HepG2 (cell line): Measurements from ENCODE around the gene PGA4. TPM values are rescaled to one million over a fixed set of nuclear protein-coding genes. Genes with fewer than 3 reads are reported as not detected.

ENCODE experiments used
- ATAC-seq: fragments of 200-7000 bp; cut with Tn5 transposase; 3 replicates; pipeline ENCODE4 v1.9.1; 2020; ENCODE audit warnings: mild to moderate bottlenecking, moderate library complexity
- BruUV-seq: library from RNA; stranded (reverse); fragments of 400-500 nt; replicated peaks from 2 replicates; lab custom pipeline; 2021; lab: Mats Ljungman, UMichigan
- CTCF ChIA-PET: fragments of 300-600 bp; formaldehyde crosslinking; extraction: SDS; loops from one replicate; lab custom pipeline; 2021; ENCODE audit warnings: low total read pairs, inconsistent platforms, low intra/inter-chr PET ratio; lab: Yijun Ruan, JAX
- POLR2A ChIA-PET: fragments of 350-600 bp; sonication (Branson Sonifier 250); formaldehyde crosslinking; loops from one replicate; lab custom pipeline; 2020; ENCODE audit warnings: antibody characterized with exemption, inconsistent platforms; lab: Yijun Ruan, JAX
- DNase-seq: peaks from one replicate; pipeline ENCODE4 v3.0.0-alpha.2; 2015; ENCODE audit warnings: low spot score
- FAIRE-seq: peaks from 3 replicates; lab custom pipeline; 2011; peaks lifted over from hg19 to GRCh38; lab: Jason Lieb, UNC
- H2AFZ ChIP-seq: one replicate; pipeline ENCODE4 v1.6.1; 2011; ENCODE audit warnings: low read length, inconsistent platforms
- H3K27ac ChIP-seq: fragments of 300-600 bp; 3 replicates; pipeline ENCODE4 v1.8.0; 2011; ENCODE audit warnings: mixed run types, mild to moderate bottlenecking, mixed read lengths, low read length, inconsistent platforms; ENCODE audit not compliant: insufficient read depth; ENCODE audit errors: extremely low read length
- H3K27me3 ChIP-seq, 2 experiments: fragments of 200-600 bp in 1 of 2; 2 replicates in 1 of 2; 3 replicates in 1 of 2; pipeline versions ENCODE4 v1.6.0 to v1.8.0; 2011; ENCODE audit warnings: low read length in 2 of 2, mild to moderate bottlenecking in 2 of 2, moderate library complexity in 2 of 2, inconsistent platforms in 1 of 2; ENCODE audit not compliant: insufficient read depth in 2 of 2, control insufficient read depth in 1 of 2
- H3K36me3 ChIP-seq, 2 experiments: fragments of 200-600 bp in 1 of 2; replicated peaks in 1 of 2; 2 replicates in 1 of 2; 3 replicates in 1 of 2; pipeline versions ENCODE4 v1.5.1 to v1.8.0; 2011; ENCODE audit warnings: low read length in 2 of 2, inconsistent platforms in 1 of 2; ENCODE audit not compliant: insufficient read depth in 2 of 2, control insufficient read depth in 1 of 2
- H3K4me1 ChIP-seq: 2 replicates; pipeline ENCODE4 v1.5.1; 2012; ENCODE audit warnings: low read length, inconsistent platforms; ENCODE audit not compliant: insufficient read depth
- H3K4me2 ChIP-seq: 2 replicates; pipeline ENCODE4 v1.6.0; 2011; ENCODE audit warnings: low read depth, low read length, inconsistent platforms
- H3K4me3 ChIP-seq, 3 experiments: fragments of 200-600 bp in 1 of 3; sonication (generic), shearing (Covaris generic) in 1 of 3; replicated peaks in 1 of 3; 2 replicates each; pipeline ENCODE4 v1.5.1; 2011 to 2016; ENCODE audit warnings: low read length in 3 of 3, inconsistent platforms in 2 of 3, low read depth in 2 of 3, mild to moderate bottlenecking in 2 of 3, control low read depth in 1 of 3, mixed read lengths in 1 of 3; ENCODE audit not compliant: insufficient read depth in 1 of 3
- H3K79me2 ChIP-seq: one replicate; pipeline ENCODE4 v1.6.1; 2011; ENCODE audit warnings: low read length, inconsistent platforms; ENCODE audit not compliant: insufficient read depth
- H3K9ac ChIP-seq: 2 replicates; pipeline ENCODE4 v1.6.0; 2011; ENCODE audit warnings: mild to moderate bottlenecking, low read depth, low read length, inconsistent platforms; ENCODE audit not compliant: insufficient read depth
- H3K9me3 ChIP-seq: 2 replicates; pipeline ENCODE4 v1.5.1; 2012; ENCODE audit warnings: mild to moderate bottlenecking, low read length
- H4K20me1 ChIP-seq: 2 replicates; pipeline ENCODE4 v1.6.0; 2011; ENCODE audit warnings: inconsistent platforms, mild to moderate bottlenecking, low read length, moderate library complexity; ENCODE audit not compliant: insufficient read depth
- DR1 ChIP-seq: sonication (generic); formaldehyde crosslinking; IDR thresholded peaks from 2 replicates; pipeline ENCODE4 v1.8.0; 2021; ENCODE audit warnings: mild to moderate bottlenecking, missing genetic modification reagents, inconsistent platforms
- EHMT2 ChIP-seq: fragments of 200-600 bp; sonication (generic); IDR thresholded peaks from 2 replicates; pipeline ENCODE4 v1.7.0; 2017; ENCODE audit warnings: antibody characterized with exemption, low read depth, low read length, borderline replicate concordance
- GFI1 ChIP-seq: sonication (generic); formaldehyde crosslinking; IDR thresholded peaks from 2 replicates; pipeline ENCODE4 v1.5.0; 2020; ENCODE audit warnings: missing genetic modification reagents, mild to moderate bottlenecking, borderline replicate concordance
- PHF20 ChIP-seq: sonication (generic); formaldehyde crosslinking; IDR thresholded peaks from 2 replicates; pipeline ENCODE4 v1.5.0; 2020; ENCODE audit warnings: mild to moderate bottlenecking, missing genetic modification reagents
- ZNF143 ChIP-seq: sonication (generic); formaldehyde crosslinking; IDR thresholded peaks from 2 replicates; pipeline ENCODE4 v1.4.0; 2020; ENCODE audit warnings: missing genetic modification reagents
- ZNF331 ChIP-seq: sonication (generic); formaldehyde crosslinking; IDR thresholded peaks from 2 replicates; pipeline ENCODE4 v1.4.0; 2020; ENCODE audit warnings: missing genetic modification reagents
- WGBS: methylation state at CpG from one replicate; pipeline ENCODE4 v1.1.6; 2017; ENCODE audit warnings: low lambda C conversion rate; 5-methylcytosine and 5-hydroxymethylcytosine counted together
- in situ Hi-C: cut with HindIII; loops from 2 replicates; pipeline ENCODE4 v1.10.0; 2017; ENCODE audit warnings: low pct_unique_long_range_greater_than_20kb; ENCODE audit not compliant: extremely low pct_ligation_motif_present
- intact Hi-C: fragments of 100-400 bp; cut with micrococcal nuclease; formaldehyde crosslinking; loops from one replicate; pipeline ENCODE4 v1.10.0; 2022; ENCODE audit not compliant: unreplicated experiment
- polyA plus RNA-seq, 8 experiments: library from polyadenylated mRNA; depleted of rRNA in 3 of 8; stranded (reverse) in 7 of 8; unstranded in 1 of 8; fragments of >200 nt; fragmentation: Illumina TruSeq in 4 of 8; extraction: Trizol in 4 of 8; gene quantifications; 2 replicates each; pipeline versions ENCODE4 v1.2.1 to v1.2.3, GENCODE V29; 2011 to 2016; ENCODE audit warnings: low read depth in 4 of 8, missing spikeins in 1 of 8, mixed read lengths in 1 of 8; ENCODE audit not compliant: insufficient read depth in 1 of 8
- total RNA-seq, 5 experiments: library from RNA; depleted of rRNA; stranded (reverse); fragments of >200 nt; fragmentation: Illumina TruSeq; extraction: Trizol; gene quantifications; 2 replicates each; pipeline ENCODE4 v1.2.3, GENCODE V29; 2016; ENCODE audit warnings: low read depth in 1 of 5
- TF ChIP-seq, protein P1 (sequence below): sonication (generic); formaldehyde crosslinking; IDR thresholded peaks from 2 replicates; pipeline ENCODE4 v1.5.0; 2020; ENCODE audit warnings: mild to moderate bottlenecking, missing genetic modification reagents, borderline replicate concordance
- TF ChIP-seq, protein P2 (sequence below): fragments of 450-650 bp; IDR thresholded peaks from 2 replicates; pipeline ENCODE4 v1.6.1; 2016

PGA4 gene
- total and polyA plus RNA-seq, 2 of the 13 experiments (the other 11 are each of a cell fraction or from before 2014, with no cell fraction given), result not detected

DNA sequence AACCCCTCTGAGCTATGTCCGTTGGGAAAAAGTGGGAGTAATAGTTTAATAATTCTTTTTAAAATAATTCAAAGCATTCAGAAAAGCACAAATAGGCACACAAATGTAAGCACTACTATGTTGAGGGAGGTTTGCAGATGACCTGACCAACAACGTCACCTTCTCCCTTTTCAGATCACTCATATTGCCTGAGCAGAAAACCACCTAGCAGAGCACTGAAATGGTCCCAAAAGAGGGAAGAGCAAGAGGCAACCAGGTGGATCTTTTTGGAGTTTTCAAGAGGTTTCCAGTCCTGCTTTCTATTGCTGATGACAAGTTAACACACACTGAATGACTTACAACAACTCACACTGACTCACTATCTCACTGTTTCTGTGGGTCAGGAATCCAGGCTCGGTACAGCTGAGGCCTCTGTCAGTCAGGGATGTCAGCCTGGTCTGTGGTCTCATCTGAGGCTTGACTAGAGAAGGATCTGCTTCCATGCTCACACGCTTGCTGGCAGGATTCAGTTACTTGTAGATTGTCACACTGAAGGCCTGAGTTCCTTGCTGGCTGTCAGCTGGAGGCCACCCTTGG is 23.1 kb upstream of the PGA4 start:
- no peak overlapping the region for H3K4me2 ChIP-seq
- no TSS peak for BruUV-seq
- H4K20me1 ChIP-seq, result no peaks in the 10 kb centered on the region
- WGBS, result 8% methylated on average over 4 of the region's 4 CpGs
- H3K9me3 ChIP-seq, result 0 out of 2 replicates have a peak, but pooled peaks cover 7% of the 10 kb centered on the region
- H2AFZ ChIP-seq, result no peak overlapping the region
- no peak for FAIRE-seq
- H3K9ac ChIP-seq, result no peak overlapping the region
- no peak overlapping the region for H3K4me3 ChIP-seq
- ATAC-seq, result no peak
- POLR2A ChIA-PET, result no interaction called here
- intact Hi-C loops, result no loop called here
- H3K27ac ChIP-seq, result no peak overlapping the region
- in situ Hi-C loops, result no loop called here
- H3K27me3 ChIP-seq, result peaks cover 2 to 25% of the 10 kb centered on the region in 2 experiments; a peak in 1 of 5 replicates
- H3K36me3 ChIP-seq, result no peaks in the 10 kb centered on the region
- no peaks in the 10 kb centered on the region for H3K79me2 ChIP-seq
- DNase-seq, result no peak
- no peaks in the 10 kb centered on the region for H3K4me1 ChIP-seq
- CTCF ChIA-PET, result no interaction called here
- TF ChIP-seq, protein P1, sequence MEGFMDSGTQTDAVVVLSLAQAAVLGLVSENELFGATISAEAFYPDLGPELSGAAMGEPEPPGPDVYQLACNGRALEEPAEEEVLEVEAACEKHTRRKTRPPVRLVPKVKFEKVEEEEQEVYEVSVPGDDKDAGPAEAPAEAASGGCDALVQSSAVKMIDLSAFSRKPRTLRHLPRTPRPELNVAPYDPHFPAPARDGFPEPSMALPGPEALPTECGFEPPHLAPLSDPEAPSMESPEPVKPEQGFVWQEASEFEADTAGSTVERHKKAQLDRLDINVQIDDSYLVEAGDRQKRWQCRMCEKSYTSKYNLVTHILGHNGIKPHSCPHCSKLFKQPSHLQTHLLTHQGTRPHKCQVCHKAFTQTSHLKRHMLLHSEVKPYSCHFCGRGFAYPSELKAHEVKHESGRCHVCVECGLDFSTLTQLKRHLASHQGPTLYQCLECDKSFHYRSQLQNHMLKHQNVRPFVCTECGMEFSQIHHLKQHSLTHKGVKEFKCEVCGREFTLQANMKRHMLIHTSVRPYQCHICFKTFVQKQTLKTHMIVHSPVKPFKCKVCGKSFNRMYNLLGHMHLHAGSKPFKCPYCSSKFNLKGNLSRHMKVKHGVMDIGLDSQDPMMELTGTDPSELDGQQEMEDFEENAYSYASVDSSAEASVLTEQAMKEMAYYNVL (CRISPR knock-in tag), result no peak
- TF ChIP-seq ZNF331 (CRISPR knock-in tag), result peak; percentile 98
- TF ChIP-seq, all 625 proteins: peak for 1

DNA sequence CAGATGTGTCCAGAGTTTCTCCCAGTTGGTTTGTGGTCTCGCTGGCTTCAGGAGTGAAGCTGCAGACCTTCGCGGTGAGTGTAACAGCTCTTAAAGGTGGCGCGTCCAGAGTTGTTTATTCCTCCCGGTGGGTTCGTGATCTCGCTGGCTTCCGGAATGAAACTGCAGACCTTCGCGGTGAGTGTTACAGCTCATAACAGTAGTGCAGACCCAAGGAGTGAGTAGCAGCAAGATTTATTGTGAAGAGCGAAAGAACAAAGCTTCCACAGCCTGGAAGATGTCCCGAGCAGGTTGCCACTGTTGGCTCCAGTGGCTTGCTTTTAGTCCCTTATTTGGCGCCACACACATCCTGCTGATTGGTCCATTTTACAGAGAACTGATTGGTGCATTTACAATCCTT is 20.7 kb upstream of the PGA4 start:
- in situ Hi-C loops, result no loop called here
- BruUV-seq, result no TSS peak
- Histone ChIP-seq H3K4me2 (no peak overlapping the region), H3K4me3 (no peak overlapping the region), H2AFZ (no peak overlapping the region), H3K9ac (no peak overlapping the region), H4K20me1 (no peaks in the 10 kb centered on the region), H3K36me3 (no peaks in the 10 kb centered on the region)
- TF ChIP-seq, protein P2, sequence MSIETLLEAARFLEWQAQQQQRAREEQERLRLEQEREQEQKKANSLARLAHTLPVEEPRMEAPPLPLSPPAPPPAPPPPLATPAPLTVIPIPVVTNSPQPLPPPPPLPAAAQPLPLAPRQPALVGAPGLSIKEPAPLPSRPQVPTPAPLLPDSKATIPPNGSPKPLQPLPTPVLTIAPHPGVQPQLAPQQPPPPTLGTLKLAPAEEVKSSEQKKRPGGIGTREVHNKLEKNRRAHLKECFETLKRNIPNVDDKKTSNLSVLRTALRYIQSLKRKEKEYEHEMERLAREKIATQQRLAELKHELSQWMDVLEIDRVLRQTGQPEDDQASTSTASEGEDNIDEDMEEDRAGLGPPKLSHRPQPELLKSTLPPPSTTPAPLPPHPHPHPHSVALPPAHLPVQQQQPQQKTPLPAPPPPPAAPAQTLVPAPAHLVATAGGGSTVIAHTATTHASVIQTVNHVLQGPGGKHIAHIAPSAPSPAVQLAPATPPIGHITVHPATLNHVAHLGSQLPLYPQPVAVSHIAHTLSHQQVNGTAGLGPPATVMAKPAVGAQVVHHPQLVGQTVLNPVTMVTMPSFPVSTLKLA, result no peak
- no peak for TF ChIP-seq ZNF143 (CRISPR knock-in tag)
- no peak for TF ChIP-seq GFI1 (CRISPR knock-in tag)
- TF ChIP-seq PHF20 (CRISPR knock-in tag), result no peak
- no peak for TF ChIP-seq EHMT2
- no peak for TF ChIP-seq DR1
- TF ChIP-seq, all 625 proteins: peak for 0
- no peak overlapping the region for H3K27ac ChIP-seq
- 80% methylated on average over 14 of the region's 14 CpGs for WGBS
- H3K79me2 ChIP-seq, result no peaks in the 10 kb centered on the region
- CTCF ChIA-PET, result no interaction called here
- POLR2A ChIA-PET, result no interaction called here
- no peak for ATAC-seq
- FAIRE-seq, result no peak
- DNase-seq, result no peak
- H3K4me1 ChIP-seq, result no peaks in the 10 kb centered on the region
- peaks cover 0 to 14% of the 10 kb centered on the region in 2 experiments; a peak in 1 of 5 replicates for H3K27me3 ChIP-seq
- intact Hi-C loops, result no loop called here
- 0 out of 2 replicates have a peak, but pooled peaks cover 7% of the 10 kb centered on the region for H3K9me3 ChIP-seq
